HG02884 (cell line): ENCODE measurements around the gene GNG7.

Experiments
- ATAC-seq: cut with Tn5 transposase; IDR thresholded peaks from one replicate; pipeline ENCODE4 v1.9.1; 2021; ENCODE audit warnings: mild to moderate bottlenecking, moderate library complexity; ENCODE audit not compliant: unreplicated experiment

The GNG7 gene

GRCh38 chr19:2726904-2727639 is 24.6 kb upstream of the GNG7 start:
- no peak for ATAC-seq

- no peak for ATAC-seq
These were observed 23.8 kb upstream of the GNG7 start for GRCh38 chr19:2726160-2726855.

DNA sequence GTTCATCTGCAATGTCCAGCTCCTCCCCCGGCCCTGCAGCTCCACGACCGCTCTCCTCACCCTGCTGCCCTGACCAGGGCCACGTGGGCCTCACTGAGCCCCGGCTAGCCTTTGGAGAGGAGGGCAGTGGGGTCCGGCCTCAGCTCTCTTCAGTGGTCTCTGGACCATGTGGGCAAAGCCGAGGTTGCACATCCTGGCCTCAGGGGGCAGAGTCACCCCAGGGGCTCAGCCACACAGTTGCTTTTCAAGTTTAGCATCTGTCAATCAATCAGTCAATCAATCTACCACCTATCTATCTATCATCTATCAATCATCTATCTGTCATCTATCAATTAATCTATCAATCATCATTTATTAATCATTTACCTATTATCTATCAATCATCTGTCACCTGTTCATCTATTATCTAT is 21.7 kb upstream of the GNG7 start:
- no peak for ATAC-seq

DNA sequence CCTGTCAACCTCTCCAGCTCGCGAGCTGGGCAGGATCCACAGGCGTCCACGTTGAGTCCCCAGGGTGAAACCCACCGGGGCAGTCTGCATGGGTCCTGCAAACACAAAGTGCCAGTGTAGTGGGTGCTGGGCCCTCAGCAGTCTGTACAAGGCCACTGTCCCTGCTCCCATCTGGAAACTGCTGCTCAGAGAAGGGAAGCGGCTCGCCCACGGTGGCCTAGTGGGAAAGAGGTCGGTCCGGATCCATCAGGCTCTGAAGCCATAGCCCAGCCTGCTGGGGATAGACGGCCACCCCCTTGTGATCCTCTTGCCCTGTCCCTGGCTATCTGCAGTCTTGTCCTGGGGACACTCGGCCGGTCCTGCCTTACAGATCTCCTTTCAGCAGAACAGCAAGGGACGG is 21.3 kb upstream of the GNG7 start:
- ATAC-seq = no peak

DNA sequence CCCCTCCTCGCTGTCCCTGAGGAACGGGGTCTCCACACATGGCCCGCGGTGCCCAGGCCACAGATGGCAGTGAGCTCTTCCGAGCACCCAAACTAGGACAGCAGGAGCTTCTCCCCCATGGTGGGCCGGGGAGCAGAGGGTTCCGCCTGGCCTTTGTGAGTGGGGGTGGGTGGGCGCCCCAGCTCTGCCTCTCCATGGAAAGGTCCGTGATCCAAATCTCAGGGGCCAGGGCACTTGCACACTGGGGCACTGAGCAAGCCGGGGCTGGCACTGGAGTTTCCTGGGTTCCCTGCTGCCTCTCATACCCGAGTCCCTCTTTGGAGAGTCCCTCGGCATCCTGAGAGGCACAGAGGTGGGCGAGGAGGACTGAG is 20.8 kb upstream of the GNG7 start:
- no peak for ATAC-seq

- no peak for ATAC-seq
These were observed 20.2 kb upstream of the GNG7 start for GRCh38 chr19:2722541-2723344.

DNA sequence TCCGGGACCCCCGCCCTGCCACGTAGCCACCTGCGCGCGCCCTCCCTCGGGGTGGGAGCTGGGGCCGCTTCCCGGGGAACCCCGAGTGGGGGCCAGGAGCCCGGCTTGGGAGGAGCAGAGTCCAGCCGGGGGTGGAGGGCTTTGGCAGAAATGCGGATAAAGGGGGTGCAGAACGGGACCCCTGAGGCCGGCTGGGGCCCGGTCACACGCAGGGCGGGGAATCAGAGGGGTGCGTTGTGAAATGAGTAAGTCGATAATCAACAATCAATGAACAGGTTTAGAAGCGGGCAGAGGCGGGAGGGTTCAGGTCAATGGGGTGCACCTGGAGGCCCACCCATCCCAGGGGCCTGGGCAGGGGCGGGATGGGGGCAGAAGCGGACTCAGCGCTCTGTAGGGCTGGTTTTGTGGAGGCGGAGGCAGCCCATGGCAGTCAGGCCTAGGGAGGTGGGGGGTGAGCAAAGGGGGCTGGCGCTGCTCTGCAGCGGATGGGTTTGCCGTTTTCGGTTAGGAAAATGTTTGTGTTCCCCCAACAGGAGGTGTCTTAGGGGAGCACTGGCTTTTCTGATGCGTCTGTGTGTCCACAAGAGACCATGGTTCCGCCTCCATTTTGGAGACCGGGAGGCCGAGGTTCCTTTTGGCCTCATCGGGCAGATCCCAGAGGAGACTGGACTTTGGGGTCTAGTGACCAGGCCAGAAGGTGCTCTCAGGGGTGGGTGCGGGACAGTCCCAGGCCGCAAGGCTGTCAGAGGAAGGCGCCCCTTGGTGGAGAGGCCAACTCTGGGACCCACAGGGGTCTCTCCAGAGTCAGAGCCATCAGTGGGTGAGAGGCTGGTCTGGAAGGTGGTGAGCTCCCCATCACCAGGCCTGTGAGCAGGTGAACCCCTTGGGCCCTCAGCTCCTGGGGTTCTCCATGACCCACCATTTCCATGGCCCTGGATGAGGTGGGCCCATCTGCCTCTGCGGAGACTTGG is 19.4 kb upstream of the GNG7 start:
- ATAC-seq = no peak

DNA sequence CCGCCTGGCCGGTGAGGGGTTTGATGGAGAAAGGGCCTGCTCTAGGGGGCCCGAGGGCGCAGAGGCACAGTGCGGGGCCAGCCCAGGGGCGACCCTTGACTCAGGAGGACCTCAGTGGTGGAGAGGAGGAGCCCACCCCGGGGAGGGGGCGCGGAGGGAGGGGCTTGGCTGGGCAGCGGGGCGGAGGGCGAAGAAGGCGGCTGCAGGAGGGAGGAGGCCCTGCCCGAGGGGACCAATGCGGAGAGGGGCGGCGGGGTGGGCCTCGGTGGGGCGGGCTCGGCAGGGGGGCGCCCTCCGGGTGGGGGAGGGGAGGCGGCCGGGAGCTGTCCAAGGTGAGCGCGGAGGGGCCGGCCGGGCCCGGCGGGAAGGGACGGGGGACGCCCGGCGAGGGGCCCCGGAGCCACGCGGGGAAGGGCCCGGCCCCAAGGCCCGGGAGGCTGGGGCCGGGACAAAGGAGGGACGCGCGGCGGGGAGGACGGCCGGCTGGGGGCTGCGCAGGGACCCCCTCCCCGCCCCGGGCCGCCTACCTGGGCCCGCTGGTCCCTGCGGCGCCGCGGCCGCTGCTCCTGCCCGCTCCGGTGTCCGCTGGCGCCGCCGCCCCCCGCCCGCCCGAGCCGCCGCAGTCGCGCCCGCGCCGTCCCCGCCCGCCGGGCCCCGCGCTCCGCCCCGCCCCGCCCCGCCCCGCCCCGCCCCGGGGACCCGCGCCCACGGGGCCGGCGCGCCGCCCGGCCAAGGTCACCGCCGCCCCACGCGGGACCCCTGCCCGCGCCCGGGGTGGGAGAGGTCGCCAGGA is 18.5 kb upstream of the GNG7 start, which contains the start of gene DIRAS1:
DIRAS1 (minus strand) TSS at position 596 of the 793 bp plus-strand sequence. CDS start 3,566 bp downstream, outside the sequence.
- ATAC-seq = no peak

GRCh38 chr19:2719920-2720776 is 17.7 kb upstream of the GNG7 start:
- ATAC-seq = no peak

- ATAC-seq = no peak
These were observed 16.8 kb upstream of the GNG7 start for GRCh38 chr19:2719232-2719735.

- no peak for ATAC-seq
These were observed 15.4 kb upstream of the GNG7 start for GRCh38 chr19:2717638-2718541.

GRCh38 chr19:2716722-2717637 is 14.5 kb upstream of the GNG7 start:
- no peak for ATAC-seq

DNA sequence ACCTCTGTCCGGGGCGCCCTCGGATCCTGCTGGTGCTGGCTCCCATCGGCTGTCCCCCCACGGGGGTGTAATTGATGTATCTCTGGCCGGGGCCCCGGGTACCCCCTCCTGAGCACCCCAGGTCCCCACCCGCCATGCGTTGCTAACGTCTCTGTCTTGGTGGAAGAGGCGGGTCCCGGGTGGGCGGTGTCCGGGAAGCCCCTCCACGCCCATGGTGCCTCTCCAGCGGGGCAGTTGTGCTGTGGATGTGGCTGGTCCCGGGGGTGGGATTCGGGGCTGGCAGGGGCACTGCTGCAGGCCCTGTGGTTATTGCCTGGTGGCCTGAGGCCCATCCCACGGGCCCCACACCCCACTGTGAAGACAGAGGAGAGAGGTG is 13.8 kb upstream of the GNG7 start:
- no peak for ATAC-seq

- ATAC-seq = no peak
These were observed 13.2 kb upstream of the GNG7 start for GRCh38 chr19:2715470-2716274.

- no peak for ATAC-seq
These were observed 12.2 kb upstream of the GNG7 start for GRCh38 chr19:2714531-2715269.
